Measurements from ENCODE around the gene PROX2. TPM values are rescaled to one million over a fixed set of nuclear protein-coding genes. Genes with fewer than 3 reads are reported as not detected.

Gene PROX2, protein sequence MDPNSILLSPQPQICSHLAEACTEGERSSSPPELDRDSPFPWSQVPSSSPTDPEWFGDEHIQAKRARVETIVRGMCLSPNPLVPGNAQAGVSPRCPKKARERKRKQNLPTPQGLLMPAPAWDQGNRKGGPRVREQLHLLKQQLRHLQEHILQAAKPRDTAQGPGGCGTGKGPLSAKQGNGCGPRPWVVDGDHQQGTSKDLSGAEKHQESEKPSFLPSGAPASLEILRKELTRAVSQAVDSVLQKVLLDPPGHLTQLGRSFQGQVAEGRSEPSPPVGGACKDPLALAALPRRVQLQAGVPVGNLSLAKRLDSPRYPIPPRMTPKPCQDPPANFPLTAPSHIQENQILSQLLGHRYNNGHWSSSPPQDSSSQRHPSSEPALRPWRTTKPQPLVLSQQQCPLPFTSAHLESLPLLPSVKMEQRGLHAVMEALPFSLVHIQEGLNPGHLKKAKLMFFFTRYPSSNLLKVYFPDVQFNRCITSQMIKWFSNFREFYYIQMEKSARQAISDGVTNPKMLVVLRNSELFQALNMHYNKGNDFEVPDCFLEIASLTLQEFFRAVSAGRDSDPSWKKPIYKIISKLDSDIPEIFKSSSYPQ
- under 1 TPM; 0.19 to 0.33 TPM for total RNA-seq

DNA sequence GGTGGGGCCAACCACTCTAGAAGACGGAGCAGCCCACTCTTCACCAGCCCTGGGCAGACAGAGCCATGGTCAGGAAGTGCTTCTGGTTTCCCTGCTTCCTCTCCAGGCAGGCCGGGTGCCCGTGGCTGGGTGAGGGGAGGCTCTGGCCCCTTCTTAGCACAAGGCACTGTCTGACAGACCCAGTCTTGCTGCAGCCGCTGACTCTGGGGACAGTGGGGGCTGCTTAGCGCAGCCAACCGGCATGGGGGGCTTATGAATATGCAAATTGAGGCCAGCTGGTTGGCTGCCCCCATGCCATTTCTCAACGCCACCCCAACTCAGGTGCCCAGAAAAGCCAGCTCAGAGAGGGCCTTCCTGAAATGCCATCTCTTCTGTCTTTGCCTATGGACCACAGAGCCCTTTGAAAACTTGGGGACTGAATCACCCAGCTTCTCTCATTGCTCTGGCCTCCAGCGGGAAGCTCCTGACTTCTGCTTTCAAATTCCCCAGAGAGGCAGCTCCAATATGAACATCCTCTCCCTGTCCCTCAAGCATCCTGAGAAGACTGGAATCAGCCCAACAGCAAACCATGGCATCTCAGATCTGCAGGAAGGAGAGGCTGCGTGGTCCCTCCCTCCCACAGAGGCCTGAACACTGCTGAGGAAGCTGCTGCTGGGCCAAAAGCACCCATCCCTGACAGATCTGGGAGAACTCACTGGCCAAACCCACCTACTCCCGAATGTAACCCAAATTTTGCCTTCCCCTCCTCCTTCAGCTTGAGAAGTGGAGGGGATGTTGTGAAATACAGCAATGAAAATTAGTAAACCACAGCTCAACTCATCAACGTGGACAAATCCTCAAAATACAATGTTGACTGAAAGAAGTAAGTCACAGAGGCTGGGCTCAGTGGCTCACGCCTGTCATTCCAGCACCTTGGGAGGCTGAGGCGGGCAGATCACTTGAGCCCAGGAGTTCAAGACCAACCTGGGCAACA lies at the start of gene PROX2:
TSS of gene PROX2 (minus strand) at position 205 of the 973 bp plus-strand sequence. CDS start 12,311 bp downstream, outside the sequence.
- Mint-ChIP-seq H3K4me3 (peak within 1 kb of the TSS; percentile 25), H3K27ac (peak within 1 kb of the TSS; percentile 71), H3K36me3 (no peaks in the 10 kb centered on the region), H3K27me3 (no peaks in the 10 kb centered on the region), H3K4me1 (ENCODE audit: low read depth) (peaks cover 40% of the 10 kb centered on the region), H3K9me3 (no peaks in the 10 kb centered on the region)
- peak; percentile 40 for DNase-seq
- intact Hi-C loops (cut with micrococcal nuclease), result no loop called here
- ChIA-PET POLR2A (no interaction called here), CTCF (interaction anchor here (0.6 to 13.7 kb wide), 7 partner anchors 9 to 811 kb away, joined by 3 to 165 read pairs (median 3); no protein-coding TSS in a partner anchor)

DNA sequence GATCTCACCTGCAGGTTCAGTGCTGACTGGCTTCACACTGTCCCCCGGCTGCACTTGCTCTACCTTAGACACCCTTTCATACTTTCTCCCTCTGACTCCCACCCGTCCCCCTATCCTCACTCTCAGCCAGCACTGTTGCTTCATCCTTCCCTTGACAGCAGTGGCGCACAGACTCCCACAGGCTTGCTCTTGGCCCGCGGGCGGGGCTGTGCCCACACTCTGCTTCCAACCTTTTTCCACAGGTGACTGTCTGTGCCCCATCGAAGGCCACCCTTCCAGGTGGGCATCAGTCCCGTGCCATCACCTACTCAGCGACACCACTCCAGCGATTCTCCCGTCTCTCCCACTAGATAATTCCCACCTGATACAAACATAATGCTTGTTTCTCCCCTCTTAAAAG lies 48.1 kb upstream of the PROX2 start:
- H3K9me3 Mint-ChIP-seq, result no peaks in the 10 kb centered on the region
- POLR2A ChIA-PET, result interaction anchor here (0.6 to 1.3 kb wide), 3 partner anchors 16 to 139 kb away, joined by 3 to 5 read pairs (median 3); partner anchors contain the start of gene ACYP1
- peaks cover 7% of the 10 kb centered on the region for H3K27me3 Mint-ChIP-seq
- no peak for DNase-seq
- H3K36me3 Mint-ChIP-seq, result no peaks in the 10 kb centered on the region
- H3K27ac Mint-ChIP-seq, result no peak overlapping the region
- CTCF ChIA-PET, result interaction anchor here (1.4 to 3.4 kb wide), 5 partner anchors 18 to 164 kb away, joined by 5 to 18 read pairs (median 15); no protein-coding TSS in a partner anchor
- no peak overlapping the region for H3K4me3 Mint-ChIP-seq
- intact Hi-C loops (cut with micrococcal nuclease), result no loop called here
- peaks cover 8% of the 10 kb centered on the region for H3K4me1 Mint-ChIP-seq (ENCODE audit: low read depth)

GRCh38 chr14:74922752-74923401 lies 46.9 kb upstream of the PROX2 start, which contains the start of gene RPS6KL1:
Gene RPS6KL1, minus strand, starts transcription at chr14:74923260. Its CDS starts 1,719 bp downstream, at chr14:74921541.
- Mint-ChIP-seq H3K27ac (no peak within 1 kb of the TSS), H3K9me3 (no peaks in the 10 kb centered on the region), H3K4me3 (peak within 1 kb of the TSS; percentile 57), H3K4me1 (ENCODE audit: low read depth) (peaks cover 8% of the 10 kb centered on the region), H3K27me3 (peaks cover 7% of the 10 kb centered on the region), H3K36me3 (no peaks in the 10 kb centered on the region)
- peak; percentile 82 for DNase-seq
- POLR2A ChIA-PET, result interaction anchor here (0.5 to 1.3 kb wide), 3 partner anchors 12 to 141 kb away, joined by 3 to 5 read pairs (median 3); partner anchors contain the start of gene ACYP1
- CTCF ChIA-PET, result interaction anchor here (0.6 to 3.4 kb wide), 9 partner anchors 8 to 216 kb away, joined by 3 to 18 read pairs (median 5); no protein-coding TSS in a partner anchor
- intact Hi-C loops (cut with micrococcal nuclease), result no loop called here

DNA sequence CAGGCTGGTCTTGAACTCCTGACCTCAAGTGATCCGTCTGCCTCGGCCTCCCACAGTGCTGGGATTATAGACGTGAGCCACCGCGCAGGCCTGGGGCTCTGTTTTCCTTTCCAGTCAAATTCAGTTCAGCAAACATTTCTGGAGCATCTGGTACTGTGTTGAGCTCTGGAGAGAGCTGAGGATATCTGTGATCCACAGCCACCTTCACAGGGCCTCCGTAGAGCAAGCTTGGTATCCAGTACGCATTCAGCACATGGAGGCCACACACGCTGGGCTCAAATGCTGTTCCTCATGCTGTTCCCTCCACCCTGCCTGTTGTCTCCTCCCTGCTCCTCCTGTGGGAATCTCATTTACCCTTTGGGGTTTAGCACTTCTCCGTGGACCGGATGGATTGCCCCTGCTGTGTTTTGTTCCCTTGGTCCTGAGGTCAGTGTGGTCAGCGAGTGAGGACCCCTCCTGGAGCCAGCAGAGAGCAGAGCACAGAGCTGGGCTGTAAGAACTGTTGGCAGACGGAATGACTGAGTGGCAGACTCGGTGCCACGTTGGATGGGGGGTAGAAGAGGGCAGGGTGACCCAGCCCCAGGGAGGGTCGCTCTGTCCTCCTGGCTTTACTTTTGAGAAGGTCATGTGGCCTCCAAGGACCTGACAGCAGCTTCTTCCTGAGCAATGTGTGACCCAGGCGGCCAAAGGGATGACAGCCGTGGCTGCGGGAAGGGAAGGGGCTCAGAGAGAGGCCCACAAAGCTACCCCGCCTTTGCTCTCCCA lies 46.2 kb upstream of the PROX2 start:
- no peak overlapping the region for H3K27ac Mint-ChIP-seq
- ChIA-PET POLR2A (no interaction called here), CTCF (interaction anchor here (1.0 to 3.4 kb wide), 8 partner anchors 9 to 216 kb away, joined by 3 to 18 read pairs (median 13); no protein-coding TSS in a partner anchor)
- no peak for DNase-seq
- H3K9me3 Mint-ChIP-seq, result no peaks in the 10 kb centered on the region
- peaks cover 7% of the 10 kb centered on the region for H3K27me3 Mint-ChIP-seq
- peaks cover 8% of the 10 kb centered on the region for H3K4me1 Mint-ChIP-seq (ENCODE audit: low read depth)
- peak overlapping the region; percentile 57 for H3K4me3 Mint-ChIP-seq
- intact Hi-C loops (cut with micrococcal nuclease), result no loop called here
- no peaks in the 10 kb centered on the region for H3K36me3 Mint-ChIP-seq

DNA sequence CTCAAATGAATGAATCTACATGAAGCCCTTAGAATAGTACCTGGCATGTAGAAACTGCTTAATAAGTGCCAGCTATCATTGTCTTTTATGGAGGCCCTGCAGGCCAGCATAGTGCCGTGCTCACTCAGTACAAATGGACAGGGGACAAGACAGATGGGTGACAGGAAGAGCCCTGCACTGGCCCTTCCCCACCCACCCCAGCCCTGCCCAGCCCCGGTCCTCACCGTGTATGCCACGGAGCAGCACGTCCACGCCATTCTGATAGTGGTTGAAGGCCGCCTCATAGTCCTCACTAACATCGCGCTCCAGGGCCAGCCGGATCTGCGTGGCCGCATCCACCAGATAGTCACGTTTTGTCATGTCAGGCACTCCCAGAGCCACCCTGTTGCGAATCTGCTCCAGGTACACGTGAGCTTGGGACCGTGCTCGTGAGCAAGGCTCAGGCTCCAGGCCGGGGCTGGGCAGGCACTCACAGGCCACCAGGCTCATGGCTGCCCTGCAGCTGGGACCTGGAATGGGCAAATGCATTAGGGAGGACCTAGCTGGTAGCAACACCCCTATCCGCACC lies 45.2 kb upstream of the PROX2 start:
- no peaks in the 10 kb centered on the region for H3K9me3 Mint-ChIP-seq
- H3K4me3 Mint-ChIP-seq, result no peak overlapping the region
- H3K4me1 Mint-ChIP-seq (ENCODE audit: low read depth), result peaks cover 8% of the 10 kb centered on the region
- intact Hi-C loops (cut with micrococcal nuclease), result no loop called here
- CTCF ChIA-PET, result interaction anchor here (1.0 to 3.4 kb wide), 4 partner anchors 15 to 167 kb away, joined by 3 to 16 read pairs (median 10); no protein-coding TSS in a partner anchor
- POLR2A ChIA-PET, result no interaction called here
- H3K27me3 Mint-ChIP-seq, result peaks cover 5% of the 10 kb centered on the region
- H3K27ac Mint-ChIP-seq, result no peak overlapping the region
- DNase-seq, result no peak
- H3K36me3 Mint-ChIP-seq, result no peaks in the 10 kb centered on the region

GRCh38 chr14:74920281-74920680 lies 44.3 kb upstream of the PROX2 start:
- Mint-ChIP-seq H3K9me3 (no peaks in the 10 kb centered on the region), H3K27me3 (peaks cover 5% of the 10 kb centered on the region), H3K4me3 (no peak overlapping the region), H3K4me1 (ENCODE audit: low read depth) (peaks cover 8% of the 10 kb centered on the region), H3K27ac (no peak overlapping the region), H3K36me3 (no peaks in the 10 kb centered on the region)
- ChIA-PET POLR2A (no interaction called here), CTCF (interaction anchor here (1.5 kb wide), 1 partner anchor 59 kb away, joined by 6 read pairs; no protein-coding TSS in a partner anchor)
- intact Hi-C loops (cut with micrococcal nuclease), result no loop called here
- no peak for DNase-seq

GRCh38 chr14:74919421-74920165 lies 43.6 kb upstream of the PROX2 start:
- Mint-ChIP-seq H3K9me3 (no peaks in the 10 kb centered on the region), H3K36me3 (no peaks in the 10 kb centered on the region), H3K27me3 (peaks cover 4% of the 10 kb centered on the region), H3K4me3 (no peak overlapping the region), H3K27ac (no peak overlapping the region), H3K4me1 (ENCODE audit: low read depth) (peaks cover 8% of the 10 kb centered on the region)
- POLR2A ChIA-PET, result no interaction called here
- intact Hi-C loops (cut with micrococcal nuclease), result no loop called here
- DNase-seq, result no peak
- CTCF ChIA-PET, result interaction anchor here (1.5 kb wide), 1 partner anchor 59 kb away, joined by 6 read pairs; no protein-coding TSS in a partner anchor

DNA sequence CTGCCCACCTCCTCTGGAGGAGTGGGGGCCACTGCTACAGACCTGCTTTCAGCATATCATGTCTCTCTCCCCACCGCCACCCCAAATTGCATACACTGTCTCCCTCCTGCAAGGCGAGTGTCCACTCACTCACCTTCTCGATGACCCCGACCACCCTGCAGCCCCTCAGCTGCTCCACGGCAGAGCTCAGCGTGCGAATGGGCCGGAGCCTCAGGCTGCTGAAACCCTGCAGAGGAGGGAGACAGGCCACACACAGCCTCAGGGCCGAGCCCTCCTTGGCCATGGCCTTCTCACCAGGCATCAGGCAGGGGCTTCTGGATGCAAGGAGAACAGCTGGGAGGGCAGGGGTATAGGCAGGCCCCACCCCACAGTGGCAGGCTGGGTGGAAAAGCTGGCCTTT lies 42.4 kb upstream of the PROX2 start:
- no peaks in the 10 kb centered on the region for H3K9me3 Mint-ChIP-seq
- no peak overlapping the region for H3K27ac Mint-ChIP-seq
- H3K4me1 Mint-ChIP-seq (ENCODE audit: low read depth), result peaks cover 5% of the 10 kb centered on the region
- H3K27me3 Mint-ChIP-seq, result no peaks in the 10 kb centered on the region
- DNase-seq, result no peak
- no peak overlapping the region for H3K4me3 Mint-ChIP-seq
- intact Hi-C loops (cut with micrococcal nuclease), result no loop called here
- POLR2A ChIA-PET, result no interaction called here
- CTCF ChIA-PET, result interaction anchor here (1.3 to 2.5 kb wide), 3 partner anchors 13 to 59 kb away, joined by 4 to 14 read pairs (median 6); no protein-coding TSS in a partner anchor
- H3K36me3 Mint-ChIP-seq, result no peaks in the 10 kb centered on the region

- intact Hi-C loops (cut with micrococcal nuclease), result no loop called here
- Mint-ChIP-seq H3K27ac (no peak overlapping the region), H3K27me3 (no peaks in the 10 kb centered on the region), H3K9me3 (no peaks in the 10 kb centered on the region), H3K36me3 (no peaks in the 10 kb centered on the region), H3K4me1 (ENCODE audit: low read depth) (peaks cover 5% of the 10 kb centered on the region), H3K4me3 (no peak overlapping the region)
- CTCF ChIA-PET, result interaction anchor here (1.2 to 2.5 kb wide), 4 partner anchors 12 to 58 kb away, joined by 4 to 14 read pairs (median 6); no protein-coding TSS in a partner anchor
- POLR2A ChIA-PET, result no interaction called here
- no peak for DNase-seq
These were observed 41.7 kb upstream of the PROX2 start for GRCh38 chr14:74917646-74918081.

- Mint-ChIP-seq H3K9me3 (no peaks in the 10 kb centered on the region), H3K36me3 (no peaks in the 10 kb centered on the region), H3K4me1 (ENCODE audit: low read depth) (peaks cover under 1% of the 10 kb centered on the region), H3K4me3 (no peak overlapping the region), H3K27ac (no peak overlapping the region), H3K27me3 (no peaks in the 10 kb centered on the region)
- intact Hi-C loops (cut with micrococcal nuclease), result no loop called here
- ChIA-PET CTCF (interaction anchor here (1.2 to 2.5 kb wide), 4 partner anchors 12 to 57 kb away, joined by 4 to 14 read pairs (median 6); no protein-coding TSS in a partner anchor), POLR2A (no interaction called here)
- DNase-seq, result no peak
These were observed 41.2 kb upstream of the PROX2 start for GRCh38 chr14:74917178-74917543.
